GM18511 (cell line): ENCODE results near the gene CRYBB1.

Experiments used
- ATAC-seq: cut with Tn5 transposase; IDR thresholded peaks from one replicate; pipeline ENCODE4 v1.9.1; 2021; ENCODE audit warnings: mild to moderate bottlenecking, moderate library complexity; ENCODE audit not compliant: unreplicated experiment

CRYBB1 gene

DNA sequence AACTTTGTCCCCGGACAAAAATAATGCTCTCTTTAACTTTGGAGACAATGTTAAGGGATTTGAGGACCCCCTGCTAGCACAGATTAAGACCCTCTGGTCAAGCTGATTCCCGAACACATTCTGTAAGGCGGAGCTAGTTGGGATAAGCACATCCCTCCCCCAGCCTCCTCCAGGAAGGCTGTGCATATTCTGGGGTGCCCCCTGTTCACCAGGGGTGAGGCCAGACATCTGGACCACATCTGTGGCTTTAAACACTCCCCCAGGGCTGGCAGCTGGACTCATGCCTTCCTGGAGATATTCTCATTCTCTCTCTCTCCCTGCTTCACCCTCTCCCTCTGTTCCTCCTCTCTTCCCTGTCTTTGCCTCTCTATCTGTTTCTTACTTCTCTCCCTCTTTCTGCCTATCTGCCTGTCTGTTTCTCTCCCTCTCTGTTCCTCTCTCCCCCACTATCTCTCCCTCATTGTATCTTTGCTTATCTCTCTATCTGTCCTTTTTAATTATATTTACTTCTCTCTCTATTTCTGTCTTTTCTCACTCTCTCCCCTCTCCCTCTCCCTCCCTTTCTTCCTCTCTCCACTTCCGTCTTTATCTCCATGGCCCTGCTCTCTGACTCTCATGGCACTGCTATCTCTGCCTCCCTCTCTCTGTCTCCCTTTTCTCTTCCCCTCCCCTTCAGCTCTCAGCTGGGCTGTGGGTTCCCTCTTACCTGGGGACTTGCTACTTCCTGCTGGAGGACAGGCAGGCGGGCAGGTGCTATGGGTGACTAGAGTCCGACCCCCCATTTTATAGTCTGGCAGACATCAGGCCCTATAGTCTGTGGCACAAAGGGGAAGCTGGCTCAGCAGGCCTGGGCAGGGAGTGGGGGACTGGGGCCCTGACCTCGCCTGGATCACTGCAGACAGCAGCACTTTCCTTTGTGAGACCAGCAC lies at the start of gene CRYBB1:
CRYBB1 (minus strand) TSS at position 757 of the 929 bp plus-strand sequence. CDS start 1,708 bp downstream, outside the sequence.
- no peak for ATAC-seq

DNA sequence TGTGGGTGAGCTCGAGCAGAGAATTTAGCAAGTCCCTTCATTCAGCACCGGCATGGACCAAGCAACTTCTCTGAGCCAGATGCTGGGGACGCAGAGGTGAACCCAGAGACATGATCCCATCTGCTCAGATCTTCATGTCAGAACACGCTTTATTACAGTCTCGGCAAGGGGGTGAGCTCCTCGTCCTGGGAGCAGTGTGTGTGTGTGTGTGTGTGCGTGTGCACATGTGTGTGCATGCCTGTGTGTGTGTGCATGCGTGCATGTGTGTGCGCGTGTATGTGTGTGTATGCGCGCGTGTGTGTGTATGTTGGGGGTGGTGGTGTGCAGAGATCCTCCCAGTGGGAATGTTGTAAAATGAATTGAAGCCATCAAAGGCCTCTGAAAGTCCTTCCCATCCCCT lies 49.3 kb upstream of the CRYBB1 start:
- ATAC-seq = no peak

- ATAC-seq = no peak
These were observed 48.0 kb upstream of the CRYBB1 start for GRCh38 chr22:26665813-26666231.

GRCh38 chr22:26663374-26663923 lies 45.6 kb upstream of the CRYBB1 start:
- ATAC-seq = no peak

- ATAC-seq = no peak
These were observed 44.3 kb upstream of the CRYBB1 start for GRCh38 chr22:26662160-26662559.

- ATAC-seq = no peak
These were observed 43.2 kb upstream of the CRYBB1 start for GRCh38 chr22:26660961-26661578.

DNA sequence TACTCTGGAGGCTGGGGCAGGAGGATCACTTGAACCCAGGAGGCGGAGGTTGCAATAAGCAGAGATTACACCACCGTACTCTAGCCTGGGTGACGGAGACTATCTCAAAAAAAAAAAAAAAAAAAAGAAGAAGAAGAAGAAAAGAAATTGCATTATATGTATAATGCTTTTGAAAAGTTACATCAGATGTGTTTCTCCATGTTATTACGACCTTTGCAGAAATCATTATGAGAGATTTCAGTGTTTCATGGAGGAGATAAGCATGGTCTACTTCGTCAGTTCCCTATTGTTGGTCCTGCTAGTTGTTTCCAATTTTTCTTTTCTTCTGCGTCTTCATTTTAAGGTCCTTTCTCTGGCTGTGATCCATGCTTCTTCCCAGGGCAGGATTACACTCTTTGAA lies 42.5 kb upstream of the CRYBB1 start:
- ATAC-seq = no peak

DNA sequence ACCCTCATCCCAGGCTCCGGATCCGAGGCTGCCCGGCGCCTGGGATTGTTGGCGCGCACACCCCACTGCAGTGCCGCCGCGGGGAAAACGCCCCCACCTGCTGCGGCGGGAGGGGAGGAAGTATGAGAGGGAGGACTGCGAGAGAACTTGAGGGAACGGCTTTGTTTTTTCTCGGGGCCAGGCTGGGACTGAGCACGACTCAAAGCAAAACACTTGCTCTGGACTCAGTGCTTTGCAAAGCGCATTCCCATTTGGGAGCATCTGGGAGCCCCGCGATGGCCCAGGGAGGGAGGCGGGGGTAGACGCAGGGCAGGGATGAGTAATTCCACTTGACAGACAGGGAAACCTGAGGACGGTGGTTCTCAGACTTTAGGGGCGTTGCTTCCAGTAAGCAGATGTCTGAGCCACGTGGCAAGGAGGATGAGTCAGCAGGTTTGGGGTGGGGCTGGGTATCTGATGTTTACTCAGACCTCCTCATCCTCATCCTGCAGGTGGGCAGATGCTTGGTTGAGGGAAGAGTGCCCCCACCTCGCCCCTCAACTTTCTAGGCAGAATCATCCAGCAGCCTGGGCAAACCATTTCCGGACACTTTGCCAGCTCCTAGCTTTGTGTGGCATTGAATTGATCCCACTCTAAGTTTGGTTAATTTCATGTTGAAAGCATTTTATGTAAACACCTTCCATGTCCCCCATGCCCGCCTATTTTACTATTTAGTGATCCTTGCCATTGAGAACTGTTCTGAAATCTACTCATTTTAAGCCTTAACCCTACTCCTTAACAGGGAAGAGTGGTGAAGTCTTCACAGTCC lies 41.0 kb upstream of the CRYBB1 start:
- peak; percentile 75 for ATAC-seq

DNA sequence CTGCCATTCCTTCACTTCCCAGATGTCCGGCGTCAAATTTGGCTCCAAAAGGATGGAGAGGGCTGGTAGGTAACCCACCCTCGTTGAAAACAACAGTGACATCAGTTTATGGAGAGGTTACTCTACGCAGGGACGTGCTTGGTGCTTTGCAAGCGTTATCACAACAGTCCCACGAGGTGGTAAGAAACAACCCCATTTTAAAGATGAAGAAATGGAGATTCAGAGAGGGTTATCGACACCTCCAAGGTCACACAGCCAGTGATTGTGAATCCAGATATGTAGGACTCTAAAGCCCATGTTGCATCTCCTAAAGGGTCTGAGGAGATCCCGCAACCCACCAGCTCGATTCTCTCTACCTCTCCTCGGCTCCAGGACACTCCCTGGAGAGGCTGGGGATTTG lies 40.3 kb upstream of the CRYBB1 start:
- no peak for ATAC-seq

- peak; percentile 64 for ATAC-seq
These were observed 39.3 kb upstream of the CRYBB1 start, which contains the start of gene MIAT for GRCh38 chr22:26656891-26657851. Gene MIAT, plus strand, starts transcription at chr22:26657588.

DNA sequence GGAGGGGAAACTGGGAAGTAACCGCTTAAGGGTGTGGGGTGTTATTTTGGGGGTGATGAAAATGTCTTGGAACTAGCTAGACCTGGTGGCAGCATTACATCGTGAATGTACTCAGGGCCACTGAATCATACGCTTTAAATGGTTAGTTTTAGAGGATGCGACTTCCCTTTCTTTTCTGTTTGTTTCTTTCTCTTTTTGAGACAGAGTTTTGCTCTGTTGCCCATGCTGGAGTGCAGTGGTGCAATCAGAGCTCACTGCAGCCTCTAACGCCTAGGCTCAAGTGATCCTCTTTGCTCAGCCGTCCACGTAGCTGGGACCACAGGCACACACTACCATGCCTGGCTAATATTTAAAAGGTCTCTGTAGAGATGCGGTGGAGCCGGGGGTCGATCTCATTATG lies 34.0 kb upstream of the CRYBB1 start:
- ATAC-seq = no peak

DNA sequence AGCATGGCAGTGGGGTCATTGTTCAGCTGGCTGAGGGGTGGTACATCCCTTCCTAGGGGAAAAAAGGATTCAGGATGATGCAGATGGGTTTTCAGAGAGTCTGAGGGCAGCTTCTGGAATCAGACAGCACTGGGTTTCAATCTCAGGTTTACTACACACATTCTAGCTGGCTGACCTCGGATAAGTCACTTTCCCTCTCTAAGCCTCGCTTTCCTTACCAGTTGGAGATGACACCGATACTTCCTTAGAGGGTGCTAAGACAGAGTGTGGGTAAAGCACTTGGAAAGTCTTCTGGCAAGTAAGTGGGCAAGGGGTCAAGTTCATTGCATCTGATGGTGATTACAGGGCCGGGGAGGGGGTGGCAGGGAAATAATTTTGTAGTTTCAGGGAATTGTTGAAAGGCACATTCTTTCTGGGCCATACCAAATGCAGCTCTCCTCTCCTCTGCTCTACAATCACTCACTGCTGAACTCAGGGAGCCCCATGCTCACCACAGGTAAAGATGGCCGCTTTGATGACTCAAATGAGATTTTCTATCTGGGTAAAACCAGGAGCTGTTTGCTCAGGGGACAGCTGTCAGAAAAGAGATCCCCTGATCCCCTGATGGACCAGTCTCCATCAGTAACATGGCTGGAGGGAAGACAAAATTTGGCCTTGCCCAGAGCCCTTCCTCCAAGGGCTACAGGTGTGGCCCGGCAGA lies 33.0 kb upstream of the CRYBB1 start:
- ATAC-seq = no peak

- no peak for ATAC-seq
These were observed 30.9 kb upstream of the CRYBB1 start for GRCh38 chr22:26648528-26649388.

DNA sequence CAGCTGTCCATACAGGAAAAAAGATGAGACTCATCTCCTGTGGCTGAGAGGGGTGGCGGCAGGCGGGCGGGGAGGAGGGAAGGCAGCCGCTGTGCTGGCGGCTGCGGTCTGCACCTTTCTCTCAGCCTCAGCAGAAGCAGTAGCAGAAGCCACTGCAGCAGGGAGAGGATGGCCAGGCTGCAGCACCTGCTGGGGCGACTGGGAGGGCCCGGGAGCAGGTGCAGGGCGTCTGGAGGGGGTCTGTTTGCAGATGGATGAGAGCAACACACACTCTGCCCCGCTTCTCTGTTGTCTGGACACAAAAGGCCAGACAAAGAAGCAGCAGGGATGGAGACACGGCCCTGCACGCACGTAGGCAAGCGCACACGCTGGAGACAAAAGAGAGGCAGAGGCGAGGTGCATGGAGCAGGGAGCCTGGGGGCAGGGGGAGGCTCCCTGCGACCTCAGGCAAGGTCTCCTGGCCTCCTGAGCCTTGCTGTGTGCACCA lies 30.2 kb upstream of the CRYBB1 start:
- ATAC-seq = no peak

GRCh38 chr22:26646158-26646557 lies 28.3 kb upstream of the CRYBB1 start:
- no peak for ATAC-seq

- no peak for ATAC-seq
These were observed 25.7 kb upstream of the CRYBB1 start for GRCh38 chr22:26643418-26644100.
